Spleen (tissue), 11 donors: ENCODE data around the gene NUP43. TPM values are rescaled to one million over a fixed set of nuclear protein-coding genes. Genes with fewer than 3 reads are reported as not detected.
"Not testable (repeated sequence)": the region's sequence is repeated elsewhere in the genome, so short reads cannot be mapped to it uniquely, and the experiment has no call there.

Experiments used
- DNase-seq: peaks from one replicate; pipeline ENCODE4 v3.0.0-alpha.2; 2020
- H3K27ac ChIP-seq, 8 donors: fragments of 200-600 bp; sonication (generic) in 7 of 8; 1 replicate in 4 of 8; 2 replicates in 4 of 8; pipeline versions ENCODE4 v1.5.0 to v1.8.0; 2016 to 2021; ENCODE audit warnings: inconsistent platforms in 4 of 8, mild to moderate bottlenecking in 4 of 8, moderate library complexity in 1 of 8
- H3K27me3 ChIP-seq, 7 donors: fragments of 200-600 bp; sonication (generic) in 6 of 7; replicated peaks in 1 of 7; 1 replicate in 4 of 7; 2 replicates in 3 of 7; pipeline versions ENCODE4 v1.5.0 to v1.8.0; 2016 to 2021; ENCODE audit warnings: inconsistent platforms in 3 of 7, mild to moderate bottlenecking in 1 of 7
- H3K36me3 ChIP-seq, 6 donors: fragments of 200-600 bp; sonication (generic) in 5 of 6; 1 replicate in 4 of 6; 2 replicates in 2 of 6; pipeline versions ENCODE4 v1.5.0 to v1.8.0; 2016 to 2021; ENCODE audit warnings: inconsistent platforms in 2 of 6
- H3K4me1 ChIP-seq, 6 donors: fragments of 200-600 bp; sonication (generic) in 5 of 6; 1 replicate in 3 of 6; 2 replicates in 3 of 6; pipeline versions ENCODE4 v1.5.0 to v1.8.0; 2016 to 2021; ENCODE audit warnings: inconsistent platforms in 3 of 6
- H3K4me3 ChIP-seq, 8 donors: fragments of 200-600 bp; sonication (generic) in 7 of 8; 1 replicate in 4 of 8; 2 replicates in 4 of 8; pipeline versions ENCODE4 v1.5.0 to v1.8.0; 2016 to 2021; ENCODE audit warnings: inconsistent platforms in 4 of 8, mild to moderate bottlenecking in 4 of 8, moderate library complexity in 2 of 8
- H3K9me3 ChIP-seq, 8 donors: fragments of 200-600 bp; sonication (generic) in 7 of 8; 1 replicate in 4 of 8; 2 replicates in 4 of 8; pipeline versions ENCODE4 v1.5.0 to v1.8.0; 2016 to 2021; ENCODE audit warnings: inconsistent platforms in 4 of 8
- CTCF ChIP-seq, 11 experiments: fragments of 200-600 bp in 7 of 11; fragments of 450-650 bp in 4 of 11; sonication (generic) in 4 of 11; IDR thresholded peaks in 8 of 11; conservative IDR thresholded peaks in 3 of 11; 1 replicate in 7 of 11; 2 replicates in 4 of 11; pipeline versions ENCODE4 v1.4.0 to v1.8.0; 2016 to 2021; ENCODE audit warnings: antibody characterized with exemption in 11 of 11, inconsistent platforms in 4 of 11, mild to moderate bottlenecking in 1 of 11
- POLR2A ChIP-seq, 3 donors: fragments of 450-650 bp; IDR thresholded peaks; one replicate each; pipeline ENCODE4 v1.5.1; 2017; ENCODE audit warnings: antibody characterized with exemption in 3 of 3, mild to moderate bottlenecking in 1 of 3
- POLR2AphosphoS5 ChIP-seq, 3 donors: sonication (generic); formaldehyde crosslinking; IDR thresholded peaks; one replicate each; pipeline ENCODE4 v1.5.1; 2017; ENCODE audit warnings: antibody characterized with exemption in 3 of 3
- WGBS, 5 donors: extraction: QIAGEN DNeasy Blood & Tissue Kit in 3 of 5; methylation state at CpG; one replicate each; pipeline versions ENCODE4 v1.1.5 to v1.1.7; 2013 to 2018; 5-methylcytosine and 5-hydroxymethylcytosine counted together
- intact Hi-C: fragments of 100-400 bp; cut with DNase I; formaldehyde crosslinking; loops from one replicate; pipeline ENCODE4 v1.15.0; 2023; ENCODE audit warnings: low total_unique reads
- polyA plus RNA-seq, 3 donors: library from polyadenylated mRNA; stranded (reverse); fragments of 200-250 nt; gene quantifications; one replicate each; pipeline ENCODE4 v1.2.1, GENCODE V29; 2013
- total RNA-seq, 7 donors: library from RNA; depleted of rRNA in 3 of 7; stranded (reverse); fragments of >200 nt in 3 of 7; fragmentation: NEBNext Ultra II Directional in 4 of 7; extraction: Animal tissue kit (Norgen Biotek cat#: 25700) in 4 of 7; gene quantifications; one replicate each; pipeline versions ENCODE4 v1.1.0 to v1.2.1, GENCODE V29; 2016 to 2021
- donor health status: healthy with polysubstance abuse.
- donor health status: DM: no; HTN: no; CAD: no; lungs with moderate emphysema.
- donor health status: DM: no; HTN: no; CAD: no.
- donor health status: Bipolar disorder and iron deficiency.
- donor health status: healthy.
- donor health status: DM: no; HTN: no; CAD: no.
- donor health status: DM: yes; HTN: yes; CAD: no.

Gene NUP43
- total and polyA plus RNA-seq, 10 donors: 8.6 to 49.1 (median 32.9) TPM

GRCh38 chr6:149755300-149756260 lies 9.3 kb upstream of the NUP43 start:
- WGBS, 5 donors: 74 to 86% (median 79%) methylated on average over 9 of the region's 9 CpGs
- Histone ChIP-seq H3K9me3 (no peaks in the 10 kb centered on the region), H3K36me3 (peaks cover 0 to 30% (median 8%) of the 10 kb centered on the region in 6 donors), H3K4me3 (no peak overlapping the region), H3K4me1 (peaks cover 15 to 93% (median 53%) of the 10 kb centered on the region in 6 donors), H3K27me3 (no peaks in the 10 kb centered on the region), H3K27ac (peak overlapping the region in 1 of 8 donors; percentile 8)
- intact Hi-C loops: no loop called here
- TF ChIP-seq POLR2AphosphoS5 (IDR thresholded peaks at IDR 0.05): no peak
- TF ChIP-seq CTCF (IDR thresholded peaks at IDR 0.05 in 8 of 11, conservative IDR thresholded peaks at IDR 0.05 in 3 of 11): no peak
- no peak for TF ChIP-seq POLR2A (IDR thresholded peaks at IDR 0.05)
- no peak for DNase-seq

GRCh38 chr6:149754548-149754947 lies 8.2 kb upstream of the NUP43 start:
- Histone ChIP-seq H3K4me1 (peaks cover 17 to 94% (median 56%) of the 10 kb centered on the region in 6 donors), H3K36me3 (peaks cover 0 to 20% (median 3%) of the 10 kb centered on the region in 6 donors), H3K9me3 (no peaks in the 10 kb centered on the region), H3K4me3 (no peak overlapping the region), H3K27ac (peak overlapping the region in 1 of 8 donors; percentile 98), H3K27me3 (no peaks in the 10 kb centered on the region)
- no peak for DNase-seq
- intact Hi-C loops: no loop called here
- 82 to 92% (median 91%) methylated on average over 4 of the region's 4 CpGs for WGBS, 5 donors
- no peak for TF ChIP-seq CTCF (IDR thresholded peaks at IDR 0.05 in 8 of 11, conservative IDR thresholded peaks at IDR 0.05 in 3 of 11)
- no peak for TF ChIP-seq POLR2A (IDR thresholded peaks at IDR 0.05)
- no peak for TF ChIP-seq POLR2AphosphoS5 (IDR thresholded peaks at IDR 0.05)

GRCh38 chr6:149753374-149753637 lies 7.0 kb upstream of the NUP43 start:
- intact Hi-C loops, H3K27me3 ChIP-seq, H3K4me3 ChIP-seq, DNase-seq, H3K9me3 ChIP-seq: not testable (repeated sequence)
- peaks cover 17 to 89% (median 60%) of the 10 kb centered on the region in 6 donors for H3K4me1 ChIP-seq
- WGBS, 5 donors: 61 to 80% (median 73%) methylated on average over 3 of the region's 3 CpGs
- peaks cover 0 to 11% (median 0%) of the 10 kb centered on the region in 6 donors for H3K36me3 ChIP-seq
- H3K27ac ChIP-seq: peak overlapping the region in 6 of 8 donors; percentile 0 to 98 (median 68)

- no peak for TF ChIP-seq POLR2A (IDR thresholded peaks at IDR 0.05)
- TF ChIP-seq CTCF (IDR thresholded peaks at IDR 0.05 in 8 of 11, conservative IDR thresholded peaks at IDR 0.05 in 3 of 11): no peak
- TF ChIP-seq POLR2AphosphoS5 (IDR thresholded peaks at IDR 0.05): no peak
- no peak overlapping the region for H3K4me3 ChIP-seq
- 48 to 84% (median 71%) methylated on average over 4 of the region's 4 CpGs for WGBS, 5 donors
- no peak for DNase-seq
- intact Hi-C loops: no loop called here
- no peaks in the 10 kb centered on the region for H3K9me3 ChIP-seq
- H3K27ac ChIP-seq: peak overlapping the region in 7 of 8 donors; percentile 0 to 98 (median 66)
- peaks cover 17 to 90% (median 60%) of the 10 kb centered on the region in 6 donors for H3K4me1 ChIP-seq
- H3K36me3 ChIP-seq: peaks cover 0 to 11% (median 0%) of the 10 kb centered on the region in 6 donors
- no peaks in the 10 kb centered on the region for H3K27me3 ChIP-seq
Measured at GRCh38 chr6:149752600-149753373, 6.5 kb upstream of the NUP43 start.

GRCh38 chr6:149751920-149752319 lies 5.6 kb upstream of the NUP43 start:
- peaks cover 17 to 88% (median 62%) of the 10 kb centered on the region in 6 donors for H3K4me1 ChIP-seq
- H3K27me3 ChIP-seq, intact Hi-C loops, H3K36me3 ChIP-seq, DNase-seq, H3K9me3 ChIP-seq, H3K4me3 ChIP-seq: not testable (repeated sequence)
- 89 to 98% (median 93%) methylated on average over 5 of the region's 5 CpGs for WGBS, 5 donors
- peak overlapping the region in 4 of 8 donors; percentile 9 to 98 (median 84) for H3K27ac ChIP-seq
